Endothelial cell of umbilical vein (primary cell): Measurements from ENCODE around the gene FSTL4. TPM values are rescaled to one million over a fixed set of nuclear protein-coding genes. Genes with fewer than 3 reads are reported as not detected.

Experiments used
- BruUV-seq: library from RNA; stranded (reverse); fragments of 400-500 nt; replicated peaks from 2 replicates; lab custom pipeline; 2021; lab: Mats Ljungman, UMichigan
- CTCF ChIA-PET: fragments of 300-600, 350-600 bp; sonication (Branson Sonifier 250); formaldehyde crosslinking; loops from one replicate; lab custom pipeline; 2021; ENCODE audit warnings: antibody characterized with exemption, inconsistent platforms; lab: Charles Lee
- POLR2A ChIA-PET: fragments of 300-600, 350-600 bp; sonication (Branson Sonifier 250); formaldehyde crosslinking; loops from one replicate; lab custom pipeline; 2021; ENCODE audit warnings: antibody characterized with exemption, inconsistent platforms; lab: Charles Lee
- DNase-seq: peaks from one replicate; pipeline ENCODE4 v3.0.0-alpha.2; 2011; ENCODE audit warnings: low read depth, low spot score
- FAIRE-seq: peaks from 2 replicates; lab custom pipeline; 2011; peaks lifted over from hg19 to GRCh38; lab: Jason Lieb, UNC
- H2AFZ ChIP-seq: 2 replicates; pipeline ENCODE4 v1.6.0; 2012; ENCODE audit warnings: low read depth, low read length, control low read depth, inconsistent platforms
- H3K27ac ChIP-seq: 2 replicates; pipeline ENCODE4 v1.5.1; 2011; ENCODE audit warnings: low read depth, mild to moderate bottlenecking, control low read depth, low read length, moderate library complexity; ENCODE audit not compliant: insufficient read depth
- H3K27me3 ChIP-seq, 2 experiments: 2 replicates each; pipeline versions ENCODE4 v1.6.0 to v1.6.1; 2011; ENCODE audit warnings: low read length in 2 of 2, mixed read lengths in 1 of 2; ENCODE audit not compliant: control insufficient read depth in 2 of 2, insufficient read depth in 2 of 2
- H3K36me3 ChIP-seq, 2 experiments: 2 replicates in 1 of 2; 3 replicates in 1 of 2; pipeline ENCODE4 v1.5.1; 2011; ENCODE audit warnings: low read length in 2 of 2, mild to moderate bottlenecking in 1 of 2, moderate library complexity in 1 of 2; ENCODE audit not compliant: control insufficient read depth in 2 of 2, insufficient read depth in 2 of 2; ENCODE audit errors: extremely low read depth in 1 of 2
- H3K4me1 ChIP-seq: 3 replicates; pipeline ENCODE4 v1.5.1; 2011; ENCODE audit warnings: mild to moderate bottlenecking, low read length; ENCODE audit not compliant: control insufficient read depth, insufficient read depth; ENCODE audit errors: extremely low read depth
- H3K4me2 ChIP-seq: 2 replicates; pipeline ENCODE4 v1.6.1; 2011; ENCODE audit warnings: low read length, control low read depth, mixed read lengths; ENCODE audit not compliant: insufficient read depth
- H3K4me3 ChIP-seq, 3 experiments: fragments of 200-600 bp in 1 of 3; sonication (generic), shearing (Covaris generic) in 1 of 3; replicated peaks in 1 of 3; 2 replicates each; pipeline ENCODE4 v1.5.1; 2011 to 2016; ENCODE audit warnings: control low read depth in 3 of 3, low read length in 3 of 3, mild to moderate bottlenecking in 2 of 3, inconsistent platforms in 1 of 3, low read depth in 1 of 3, moderate library complexity in 1 of 3; ENCODE audit not compliant: insufficient read depth in 1 of 3
- H3K79me2 ChIP-seq: 2 replicates; pipeline ENCODE4 v1.6.0; 2012; ENCODE audit warnings: low read length, inconsistent platforms; ENCODE audit not compliant: control insufficient read depth, insufficient read depth
- H3K9ac ChIP-seq: replicated peaks from 2 replicates; pipeline ENCODE3; 2011; ENCODE audit warnings: low read length, control low read depth; ENCODE audit not compliant: insufficient read depth; ENCODE audit errors: extremely low read depth
- H3K9me1 ChIP-seq: replicated peaks from 3 replicates; pipeline ENCODE4 v1.6.0; 2011; ENCODE audit warnings: mild to moderate bottlenecking, low read length; ENCODE audit not compliant: control insufficient read depth, insufficient read depth; ENCODE audit errors: extremely low read depth
- H3K9me3 ChIP-seq: replicated peaks from 2 replicates; pipeline ENCODE4 v1.5.1; 2012; ENCODE audit warnings: low read length, inconsistent platforms; ENCODE audit not compliant: control insufficient read depth, insufficient read depth
- H4K20me1 ChIP-seq: replicated peaks from 2 replicates; pipeline ENCODE3; 2011; ENCODE audit warnings: mild to moderate bottlenecking, low read length; ENCODE audit not compliant: control insufficient read depth, insufficient read depth; ENCODE audit errors: extremely low read depth
- CTCF ChIP-seq, 2 donors: IDR thresholded peaks; 1 replicate in 1 of 2; 2 replicates in 1 of 2; pipeline ENCODE4 v1.5.1; 2011; ENCODE audit warnings: low read length in 2 of 2, mild to moderate bottlenecking in 2 of 2, moderate library complexity in 2 of 2, control low read depth in 1 of 2, inconsistent platforms in 1 of 2, low read depth in 1 of 2; ENCODE audit not compliant: insufficient read depth in 1 of 2; ENCODE audit errors: extremely low read depth in 1 of 2
- EZH2 ChIP-seq: IDR thresholded peaks from 2 replicates; pipeline ENCODE4 v1.6.1; 2012; ENCODE audit warnings: borderline replicate concordance, low read depth, mild to moderate bottlenecking, moderate library complexity, low read length, inconsistent platforms; ENCODE audit not compliant: severe bottlenecking
- POLR2A ChIP-seq: IDR thresholded peaks from 2 replicates; pipeline ENCODE4 v1.6.1; 2012; ENCODE audit warnings: low read depth, mild to moderate bottlenecking, control low read depth, low read length
- dilution Hi-C: fragments of 300-500 bp; cut with MboI; formaldehyde crosslinking; loops from one replicate; pipeline ENCODE4 v1.15.0; 2019; ENCODE audit warnings: low sequenced_read_pairs; ENCODE audit not compliant: extremely low pct_ligation_motif_present
- intact Hi-C: fragments of 100-400 bp; cut with micrococcal nuclease; formaldehyde crosslinking; loops from one replicate; pipeline ENCODE4 v1.10.0; 2022
- polyA plus RNA-seq, 4 experiments: library from polyadenylated mRNA; depleted of rRNA in 3 of 4; stranded (reverse) in 3 of 4; unstranded in 1 of 4; fragments of >200 nt; gene quantifications; 2 replicates each; pipeline versions ENCODE4 v1.2.1 to v1.2.3, GENCODE V29; 2011 to 2012; ENCODE audit warnings: missing spikeins in 1 of 4
- total RNA-seq: library from RNA; stranded (reverse); gene quantifications from 2 replicates; pipeline ENCODE4 v1.2.3, GENCODE V29; 2021
- TF ChIP-seq, protein P1 (sequence below): IDR thresholded peaks from 2 replicates; pipeline ENCODE4 v1.6.1; 2011; ENCODE audit not compliant: insufficient read depth, insufficient read length

FSTL4 gene
- total and polyA plus RNA-seq, 2 donors (not counting 3 experiments of a cell fraction or from before 2014, with no cell fraction given), result 0.18 TPM; not detected in 1

- FAIRE-seq (peak; percentile 85), DNase-seq (peak; percentile 87)
- Histone ChIP-seq H3K27me3 (no peaks in the 10 kb centered on the region), H3K27ac (no peak overlapping the region), H3K4me2 (no peak overlapping the region), H3K9me3 (no peaks in the 10 kb centered on the region), H2AFZ (no peak overlapping the region), H3K4me3 (no peak overlapping the region), H4K20me1 (no peaks in the 10 kb centered on the region), H3K9ac (no peak overlapping the region), H3K36me3 (no peaks in the 10 kb centered on the region), H3K4me1 (peaks cover 3% of the 10 kb centered on the region), H3K9me1 (no peaks in the 10 kb centered on the region), H3K79me2 (no peaks in the 10 kb centered on the region)
- BruUV-seq, result no TSS peak
- ChIA-PET CTCF (interaction anchor here (0.5 to 7.1 kb wide), 53 partner anchors 9 to 699 kb away, joined by 3 to 303 read pairs (median 5); no protein-coding TSS in a partner anchor), POLR2A (no interaction called here)
- intact Hi-C loops (loop anchor here (1.0 to 10.0 kb wide), 4 partner anchors 39 to 863 kb away; no protein-coding TSS in a partner anchor), dilution Hi-C loops (no loop called here)
- TF ChIP-seq EZH2 (no peak), CTCF (IDR thresholded peaks at IDR 0.05; ENCODE audit: extremely low read depth in 1 of 2, insufficient read depth in 1 of 2, low read depth in 1 of 2, low read length in 2 of 2) (peak; percentile 83 to 98), POLR2A (no peak)
- TF ChIP-seq, protein P1, sequence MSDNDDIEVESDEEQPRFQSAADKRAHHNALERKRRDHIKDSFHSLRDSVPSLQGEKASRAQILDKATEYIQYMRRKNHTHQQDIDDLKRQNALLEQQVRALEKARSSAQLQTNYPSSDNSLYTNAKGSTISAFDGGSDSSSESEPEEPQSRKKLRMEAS, result no peak
Observed at GRCh38 chr5:133247881-133248624, 364.3 kb downstream of the FSTL4 start.
